Activated T-cell treated with anti-CD3 and anti-CD28 coated beads, Interleukin-2, amount 50 U/mL, for 1 hour (primary cell): Measurements from ENCODE around the gene PON3.
"Not testable (repeated sequence)": the region's sequence is repeated elsewhere in the genome, so short reads cannot be mapped to it uniquely, and the experiment has no call there.

Source experiments
- DNase-seq: peaks from one replicate; pipeline ENCODE4 v3.0.0-alpha.2; 2020

PON3 gene

GRCh38 chr7:95411666-95412065, 15.5 kb upstream of the PON3 start:
- no peak for DNase-seq

- no peak for DNase-seq
These were observed 14.9 kb upstream of the PON3 start for GRCh38 chr7:95411036-95411435.

DNA sequence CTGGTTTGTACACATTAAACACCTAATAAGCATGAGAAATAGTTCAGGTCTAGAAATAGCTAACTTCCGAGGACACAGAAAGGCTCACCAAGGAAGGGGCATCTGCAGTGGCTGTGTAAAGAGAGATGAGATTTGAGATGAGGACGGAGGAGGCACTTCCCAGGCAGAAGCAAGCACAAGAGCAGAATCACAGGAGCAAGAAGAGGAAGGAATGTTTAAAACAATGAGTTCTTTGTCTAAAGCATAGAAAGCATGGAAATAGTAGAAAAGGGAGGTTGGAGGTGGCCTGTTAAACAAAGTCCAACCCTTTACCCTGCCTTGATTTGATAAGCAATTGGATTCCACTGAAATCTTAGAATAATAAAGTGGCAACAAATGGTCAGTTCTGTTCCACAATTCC, 11.6 kb upstream of the PON3 start:
- DNase-seq: no peak

GRCh38 chr7:95405800-95406199, 9.6 kb upstream of the PON3 start:
- no peak for DNase-seq

GRCh38 chr7:95405208-95405607, 9.0 kb upstream of the PON3 start:
- no peak for DNase-seq

GRCh38 chr7:95404316-95404865, 8.2 kb upstream of the PON3 start:
- no peak for DNase-seq

DNA sequence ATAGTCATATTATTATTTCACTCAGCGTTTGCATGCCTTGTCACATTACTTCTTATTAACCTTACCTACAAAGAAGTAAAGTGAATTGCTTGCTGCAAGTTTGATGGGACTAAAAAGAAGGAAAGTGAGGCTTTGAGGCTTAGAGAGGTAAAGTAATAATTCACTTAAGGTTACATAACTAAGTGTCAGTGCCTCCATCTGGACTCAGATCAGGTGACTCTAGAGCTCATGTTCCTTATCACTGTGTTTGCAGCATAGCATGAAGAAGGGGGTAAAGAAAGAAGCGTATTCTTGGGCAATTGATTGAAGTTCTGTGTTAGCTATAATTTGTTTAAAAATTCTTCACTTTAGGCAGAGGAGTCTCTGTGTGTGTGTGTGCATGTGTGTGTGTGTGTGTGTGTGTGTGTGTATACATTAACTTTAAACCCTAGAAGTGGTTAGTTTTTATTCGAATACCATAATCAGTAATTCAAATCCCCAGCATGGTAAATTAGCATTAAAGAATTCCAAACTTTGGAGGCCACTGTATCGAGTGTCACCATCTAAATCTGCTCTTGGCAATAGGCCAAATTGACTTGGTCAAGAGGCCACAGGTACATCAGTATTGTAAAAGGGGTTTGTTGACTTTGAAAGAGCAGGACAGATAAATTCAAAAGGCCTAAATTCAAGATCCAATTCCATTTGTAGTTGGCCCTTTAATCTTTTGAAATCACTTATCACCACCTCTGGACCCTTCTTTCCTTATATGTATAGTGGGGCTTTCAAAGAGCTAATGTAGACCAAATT, 2.2 kb upstream of the PON3 start:
- no peak for DNase-seq

- DNase-seq: no peak
These were observed 1.2 kb upstream of the PON3 start for GRCh38 chr7:95397381-95397780.

DNA sequence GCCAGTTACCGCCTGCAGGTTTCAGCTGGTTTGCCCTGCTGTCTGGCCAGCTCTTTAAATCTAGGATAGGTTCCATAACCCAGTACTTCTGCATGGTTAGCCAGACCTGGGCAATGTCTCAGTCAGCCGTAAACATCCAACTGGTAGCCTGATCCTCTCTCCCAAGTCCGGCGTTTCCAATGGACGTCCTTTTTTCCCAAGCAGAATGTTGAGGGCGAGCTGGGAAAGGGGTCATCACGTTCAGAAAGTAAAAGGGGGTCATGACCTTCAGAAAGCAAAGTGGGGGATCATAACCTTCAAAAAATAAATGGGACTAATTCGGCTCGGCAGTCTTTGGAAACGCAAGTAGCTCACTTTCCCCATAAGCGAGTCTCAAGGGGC, 430 bp downstream of the PON3 start:
- DNase-seq: no peak

DNA sequence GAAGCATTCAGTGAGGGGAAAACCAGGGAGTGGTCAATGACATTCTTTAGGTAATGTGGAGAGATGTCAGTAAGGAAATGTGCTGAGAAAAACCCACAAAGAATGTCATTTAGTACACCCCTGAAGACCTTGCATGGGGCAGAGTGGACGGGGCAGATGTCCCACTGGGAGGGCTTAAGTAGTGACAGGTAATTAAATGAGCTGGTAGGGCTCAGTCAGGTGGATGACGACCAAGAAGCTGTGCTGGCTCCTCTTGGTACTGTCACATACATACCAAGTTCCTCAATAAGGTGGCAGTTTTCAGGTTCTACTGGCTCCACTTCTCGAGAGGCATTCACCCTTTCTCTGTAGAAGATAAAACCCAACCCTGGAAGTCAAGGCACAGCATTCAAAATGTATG, 1.8 kb downstream of the PON3 start:
- no peak for DNase-seq

- DNase-seq: no peak
These were observed 4.4 kb downstream of the PON3 start for GRCh38 chr7:95391761-95392160.

GRCh38 chr7:95389516-95389915, 6.7 kb downstream of the PON3 start:
- no peak for DNase-seq

DNA sequence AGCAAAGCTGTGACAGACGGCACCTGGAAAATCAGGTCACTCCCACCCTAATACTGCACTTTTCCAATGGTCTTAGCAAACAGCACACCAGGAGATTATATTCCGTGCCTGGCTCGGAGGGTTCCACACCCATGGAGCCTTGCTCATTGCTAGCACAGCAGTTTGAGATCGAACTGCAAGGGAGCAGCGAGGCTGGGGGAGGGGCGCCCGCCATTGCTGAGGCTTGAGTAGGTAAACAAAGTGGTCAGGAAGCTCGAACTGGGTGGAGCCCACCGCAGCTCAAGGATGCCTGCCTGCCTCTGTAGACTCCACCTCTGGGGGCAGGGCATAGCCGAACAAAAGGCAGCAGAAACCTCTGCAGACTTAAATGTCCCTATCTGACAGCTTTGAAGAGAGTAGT, 16.7 kb downstream of the PON3 start:
- not testable (repeated sequence) for DNase-seq

DNA sequence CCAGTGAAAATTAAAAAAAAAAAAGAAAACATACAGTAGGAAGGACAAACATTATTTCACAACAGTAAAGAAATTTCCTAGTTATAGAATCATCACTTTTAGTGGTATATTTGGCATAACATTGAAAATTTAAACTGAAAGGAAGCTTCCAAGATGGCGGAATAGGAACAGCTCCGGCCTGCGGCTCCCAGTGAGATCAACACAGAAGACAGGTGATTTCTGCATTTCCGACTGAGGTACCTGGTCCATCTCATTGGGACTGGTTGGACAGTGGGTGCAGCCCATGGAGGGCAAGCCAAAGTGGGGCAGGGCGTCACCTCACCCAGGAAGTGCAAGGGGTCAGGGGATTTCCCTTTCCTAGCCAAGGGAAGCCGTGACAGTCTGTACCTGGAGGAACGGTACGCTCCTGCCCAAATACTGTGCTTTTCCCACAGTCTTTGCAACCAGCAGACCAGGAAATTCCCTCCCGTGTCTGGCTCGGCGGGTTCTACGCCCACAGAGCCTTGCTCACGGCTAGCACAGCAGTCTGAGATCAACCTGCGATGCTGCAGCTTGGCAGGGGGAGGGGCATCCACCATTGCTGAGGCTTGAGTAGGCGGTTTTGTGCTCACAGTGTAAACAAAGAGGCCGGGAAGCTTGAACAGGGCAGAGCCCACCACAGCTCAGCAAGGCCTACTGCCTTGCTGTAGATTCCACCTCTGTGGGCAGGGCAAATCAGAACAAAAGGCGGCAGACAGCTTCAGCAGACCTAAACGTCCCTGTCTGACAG, 19.4 kb downstream of the PON3 start:
- DNase-seq: no peak

- DNase-seq: no peak
These were observed 20.5 kb downstream of the PON3 start for GRCh38 chr7:95375591-95376257.

DNA sequence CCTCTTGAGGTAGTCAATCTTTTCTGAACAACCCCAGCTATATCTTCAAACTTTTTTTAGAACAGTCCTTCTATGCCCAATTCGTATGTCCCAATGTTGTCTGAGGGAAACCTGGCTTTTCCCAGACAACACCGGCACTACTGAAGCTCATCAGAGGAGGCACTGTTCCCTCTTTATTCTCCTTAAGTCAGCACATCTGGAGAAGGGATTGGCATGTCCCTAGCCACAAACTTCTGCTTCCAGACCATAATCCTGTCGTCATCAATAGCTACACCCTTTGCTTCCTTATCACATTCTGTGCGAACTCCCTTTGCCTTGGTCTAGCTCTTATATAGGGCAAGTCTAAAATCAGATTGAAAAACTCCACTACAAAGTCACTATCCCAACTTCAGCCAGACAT, 22.9 kb downstream of the PON3 start:
- DNase-seq: no peak

GRCh38 chr7:95368235-95368634, 27.9 kb downstream of the PON3 start:
- DNase-seq: no peak

GRCh38 chr7:95367606-95368005, 28.6 kb downstream of the PON3 start:
- DNase-seq: no peak

DNA sequence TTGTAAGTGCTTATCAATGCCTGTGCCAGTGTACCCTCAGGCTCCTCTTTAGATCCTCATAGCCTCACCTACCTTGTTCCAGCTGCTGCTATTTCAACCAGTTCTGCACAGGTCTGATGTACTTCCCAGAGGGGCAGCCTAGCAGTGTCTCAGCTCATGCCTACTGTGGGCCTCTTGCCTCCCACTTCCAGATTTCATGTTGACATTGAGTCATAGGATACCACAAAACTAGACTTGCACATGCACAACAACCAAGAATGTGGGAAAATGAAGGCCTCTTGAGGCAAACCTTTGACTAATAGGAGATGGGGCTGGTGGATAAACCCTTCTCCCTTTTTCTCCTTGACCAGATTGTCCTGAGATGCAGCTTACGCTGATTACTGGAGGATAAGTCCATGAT, 31.0 kb downstream of the PON3 start:
- DNase-seq: no peak

DNA sequence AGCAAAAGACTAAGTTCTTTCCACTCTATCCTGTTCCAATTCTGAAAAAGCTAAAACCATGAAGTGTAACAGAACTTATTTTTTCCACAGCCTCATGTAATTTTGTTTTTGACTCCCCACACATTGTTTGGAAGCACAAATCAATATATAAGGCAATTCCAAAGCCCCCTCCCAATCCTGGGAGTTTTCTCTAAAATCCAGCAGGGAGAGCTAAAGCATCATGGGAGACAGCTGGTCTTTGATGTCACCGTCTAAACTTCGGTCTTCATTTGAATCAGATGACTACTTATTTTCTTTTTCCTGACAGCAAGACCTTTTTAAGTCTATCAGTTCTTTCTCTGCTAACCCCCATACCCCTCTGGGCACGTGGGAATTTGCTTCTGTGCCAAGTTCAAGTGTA, 38.6 kb downstream of the PON3 start:
- DNase-seq: no peak

DNA sequence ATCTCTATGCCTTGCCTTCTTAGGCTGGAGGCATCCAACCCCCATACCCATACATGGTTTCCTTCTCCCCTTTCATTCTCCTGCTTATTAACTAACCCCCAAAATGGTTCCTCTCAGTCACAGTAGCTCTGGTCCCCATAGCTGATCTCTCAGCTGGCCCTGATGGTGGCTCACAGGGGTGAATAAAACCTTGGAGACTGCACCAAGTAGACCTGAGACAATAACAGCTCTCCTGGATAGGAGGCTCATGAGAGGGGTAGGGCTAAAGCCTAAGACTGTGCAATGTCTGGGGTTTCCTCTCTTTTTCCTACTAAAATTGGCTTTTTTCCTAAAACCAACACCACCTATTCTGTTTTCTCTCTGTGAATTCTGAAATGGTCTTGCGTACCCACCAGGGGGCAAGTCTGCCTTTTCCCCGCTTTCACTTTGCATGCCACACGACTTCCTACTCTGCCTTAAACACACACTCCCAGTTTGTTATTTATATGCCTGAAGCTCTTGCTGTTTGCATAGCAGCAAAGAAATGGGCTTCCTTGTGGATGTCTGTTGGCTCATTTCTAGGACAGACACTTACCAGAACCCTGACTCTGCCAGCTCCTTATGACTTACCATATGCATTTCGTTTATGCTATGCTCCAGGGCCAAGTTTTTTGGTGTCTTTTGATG, 53.4 kb downstream of the PON3 start:
- no peak for DNase-seq

GRCh38 chr7:95342029-95342428, 54.1 kb downstream of the PON3 start:
- DNase-seq: no peak

DNA sequence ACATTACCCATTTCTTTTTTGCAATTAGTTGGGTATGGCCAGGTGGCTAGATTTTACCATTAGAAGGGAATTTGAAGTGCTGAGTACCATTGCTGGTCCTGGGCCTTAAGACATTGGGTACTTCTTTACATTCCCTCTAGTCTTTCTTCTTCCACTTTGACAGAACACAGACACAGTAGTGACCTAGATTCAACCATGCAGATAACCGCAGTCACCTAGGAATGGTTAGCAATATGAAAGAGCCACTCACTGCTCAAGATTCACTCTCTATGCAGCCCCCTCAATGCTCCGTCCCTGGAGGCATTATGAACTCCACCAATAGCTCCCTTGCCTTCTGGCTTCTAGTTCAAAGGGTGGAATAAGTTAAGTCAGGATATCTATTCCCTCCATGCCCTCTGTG, 55.7 kb downstream of the PON3 start:
- no peak for DNase-seq
